ENCODE results near the gene ALDH1A3.
A peak's percentile ranks its signal among the peaks of the same experiment; 100 is the strongest.

The ALDH1A3 gene

DNA sequence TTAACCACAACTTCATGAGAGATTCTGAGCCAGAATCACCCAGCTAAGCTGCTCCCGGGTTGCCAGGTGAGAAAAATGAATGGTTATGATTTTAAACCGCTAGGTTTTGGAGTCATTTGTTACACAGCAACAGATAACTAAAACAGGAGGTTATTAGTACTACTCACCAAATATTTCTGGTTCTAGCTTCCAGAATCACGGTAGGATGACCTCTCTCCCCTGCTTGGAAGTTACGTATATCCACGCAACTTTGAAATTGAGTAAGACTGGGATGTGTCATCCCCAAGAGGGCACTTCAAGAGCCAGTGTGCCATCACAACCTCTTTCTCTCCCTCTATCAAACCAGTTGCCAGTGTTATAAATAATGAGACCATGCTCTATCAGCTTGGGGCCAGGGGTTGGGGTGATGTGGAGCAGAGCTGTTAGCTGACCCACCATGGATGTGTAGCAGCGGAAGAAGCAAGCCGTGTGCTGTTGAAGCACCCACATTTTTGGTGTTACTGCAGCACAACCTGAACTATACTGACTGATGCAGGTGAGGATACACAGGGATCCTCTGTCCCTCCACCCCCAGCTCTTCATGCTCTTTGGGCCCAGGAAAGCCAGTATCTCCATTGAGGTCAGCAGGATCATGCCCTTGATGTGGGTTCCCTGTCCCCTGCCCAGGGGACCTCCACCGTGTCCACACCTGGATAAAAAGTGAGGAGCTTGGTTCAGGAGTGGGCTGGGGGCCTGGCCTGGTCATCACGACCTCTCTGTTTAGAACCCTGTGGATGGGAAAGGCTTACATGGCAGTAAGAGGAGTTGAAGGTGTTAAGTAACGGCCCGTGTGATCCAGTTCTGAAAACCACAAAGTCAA, 19.4 kb upstream of the ALDH1A3 start:
- no peak for DNase-seq

DNA sequence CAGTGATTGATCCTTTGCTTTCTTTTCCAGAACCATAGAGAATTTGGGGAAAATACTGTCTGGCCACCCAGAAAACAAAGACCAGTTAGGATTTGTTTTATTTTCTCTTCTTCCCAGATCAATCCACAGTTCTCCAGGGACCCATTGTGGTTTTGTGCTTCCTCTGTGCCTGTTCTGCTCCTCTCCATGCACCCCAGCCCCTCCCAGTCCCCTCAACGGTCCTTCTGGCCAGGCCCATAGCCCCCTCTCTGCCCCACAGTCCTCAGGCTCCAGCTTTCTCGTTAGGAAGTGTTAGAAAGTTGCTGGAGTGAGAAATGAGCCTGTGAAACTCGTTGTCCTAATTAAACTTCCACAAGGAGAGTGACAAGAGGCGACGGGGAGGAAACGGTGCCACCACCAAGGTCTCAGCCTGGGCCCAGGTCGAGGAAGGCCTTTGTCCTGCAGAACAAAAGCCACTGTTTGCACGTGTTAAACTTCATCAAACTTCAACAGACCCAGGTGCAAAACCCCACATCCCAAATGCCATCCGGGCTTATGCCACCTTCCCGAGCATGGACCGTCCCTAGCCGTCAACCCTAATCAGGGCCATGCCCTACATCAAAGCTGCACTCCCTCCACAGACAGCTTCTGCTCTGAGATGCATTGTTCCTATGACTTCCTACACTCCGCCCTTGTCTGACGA, 18.7 kb upstream of the ALDH1A3 start:
- no peak for DNase-seq

DNA sequence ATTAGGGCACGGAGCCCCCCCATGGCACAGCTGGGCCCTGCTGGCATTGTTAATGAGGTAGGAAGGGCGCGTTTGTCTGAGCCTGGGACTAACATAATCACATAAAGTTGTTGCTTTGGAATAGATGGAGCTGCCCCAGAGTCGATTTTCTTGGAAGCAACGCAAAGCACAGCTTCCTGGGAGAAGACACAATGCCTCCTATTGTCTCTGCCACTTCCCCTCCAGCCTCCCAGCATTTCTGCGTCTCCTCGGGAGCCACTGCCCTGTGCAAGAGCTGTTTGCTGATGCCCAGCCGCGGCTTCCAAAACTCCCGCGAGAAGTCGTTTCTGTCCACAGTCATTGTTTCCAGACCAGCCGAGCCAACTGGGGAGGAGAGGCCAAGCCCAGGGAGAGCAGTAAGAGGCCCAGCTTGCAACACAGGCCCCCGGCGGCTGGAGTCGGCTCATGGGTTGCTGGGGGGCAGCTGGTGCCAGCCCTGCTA, 18.1 kb upstream of the ALDH1A3 start:
- DNase-seq, result no peak

DNA sequence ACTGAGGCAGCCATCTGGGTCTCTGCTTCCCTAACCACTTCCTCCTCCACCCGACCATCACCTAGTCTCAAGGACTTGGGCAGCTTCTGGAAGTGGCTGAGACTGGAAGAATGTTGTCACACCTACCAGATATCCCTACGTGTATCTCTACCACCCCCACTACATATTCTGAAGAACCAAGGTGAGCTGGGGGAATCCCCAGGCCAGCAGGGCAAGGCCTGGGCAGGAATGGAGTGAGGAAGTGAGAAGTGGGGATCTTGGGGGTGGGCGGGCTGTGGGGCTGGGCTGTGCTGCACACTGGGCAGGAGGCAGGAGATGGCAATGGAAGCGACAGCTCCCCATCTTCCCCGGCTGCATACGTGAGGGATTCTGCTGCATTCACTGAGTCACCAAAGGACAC, 17.5 kb upstream of the ALDH1A3 start:
- no peak for DNase-seq

DNA sequence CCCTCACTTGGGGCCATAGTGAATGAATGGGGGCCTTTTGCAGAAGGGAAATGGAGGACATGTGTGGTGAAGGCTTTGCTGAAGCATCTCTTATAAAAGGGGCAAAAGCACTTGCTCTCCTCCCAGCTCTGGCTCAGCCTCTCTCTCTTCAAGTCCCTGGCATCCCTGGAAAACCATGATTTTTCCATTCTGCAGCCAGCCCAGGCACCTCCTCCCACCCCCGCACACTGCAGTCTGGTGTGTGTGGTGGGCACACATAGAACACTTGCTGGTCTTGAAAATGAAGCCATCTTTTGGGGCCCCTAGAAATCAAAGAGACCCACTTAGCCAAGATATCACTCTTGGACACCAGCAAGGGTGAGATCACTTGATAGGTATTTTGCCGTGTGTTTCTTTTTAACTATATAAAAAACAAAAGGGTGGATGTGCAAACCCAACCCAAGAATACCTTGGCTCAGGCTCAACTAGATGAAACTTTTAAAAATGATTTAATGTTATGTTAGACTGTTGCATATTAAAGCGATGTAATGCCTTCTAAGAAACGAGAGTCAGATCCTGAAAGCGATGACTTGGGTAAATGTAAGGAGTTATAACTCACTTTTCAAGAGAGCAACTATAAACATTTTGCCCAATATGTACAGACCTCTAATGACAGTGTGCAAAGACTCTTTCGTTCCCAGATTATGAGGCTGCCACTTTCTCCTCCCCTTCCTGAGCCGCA, 16.4 kb upstream of the ALDH1A3 start:
- no peak for DNase-seq

DNA sequence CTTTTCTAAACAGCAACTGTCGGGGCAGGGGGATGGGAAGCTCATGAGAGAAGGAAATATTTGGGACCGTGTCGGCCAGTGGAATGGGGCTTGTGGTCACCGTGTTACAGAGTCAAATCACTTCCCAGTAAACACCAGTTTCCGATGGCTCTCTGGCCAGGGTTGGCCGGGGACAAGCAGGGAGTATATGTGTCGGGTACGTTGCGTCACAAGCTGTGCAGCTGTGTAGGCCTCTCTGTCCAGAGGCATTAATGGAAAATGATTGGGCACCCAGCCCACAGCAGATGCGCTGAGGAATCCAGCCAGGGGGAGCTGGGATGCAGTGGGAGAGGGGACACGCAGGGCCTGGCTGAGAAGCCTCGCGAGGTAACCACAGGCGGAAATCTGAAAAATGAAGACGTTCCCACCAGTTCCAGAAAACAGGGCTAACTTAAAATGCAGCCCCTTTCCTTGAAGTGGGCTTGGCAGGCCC, 15.8 kb upstream of the ALDH1A3 start:
- DNase-seq, result no peak

DNA sequence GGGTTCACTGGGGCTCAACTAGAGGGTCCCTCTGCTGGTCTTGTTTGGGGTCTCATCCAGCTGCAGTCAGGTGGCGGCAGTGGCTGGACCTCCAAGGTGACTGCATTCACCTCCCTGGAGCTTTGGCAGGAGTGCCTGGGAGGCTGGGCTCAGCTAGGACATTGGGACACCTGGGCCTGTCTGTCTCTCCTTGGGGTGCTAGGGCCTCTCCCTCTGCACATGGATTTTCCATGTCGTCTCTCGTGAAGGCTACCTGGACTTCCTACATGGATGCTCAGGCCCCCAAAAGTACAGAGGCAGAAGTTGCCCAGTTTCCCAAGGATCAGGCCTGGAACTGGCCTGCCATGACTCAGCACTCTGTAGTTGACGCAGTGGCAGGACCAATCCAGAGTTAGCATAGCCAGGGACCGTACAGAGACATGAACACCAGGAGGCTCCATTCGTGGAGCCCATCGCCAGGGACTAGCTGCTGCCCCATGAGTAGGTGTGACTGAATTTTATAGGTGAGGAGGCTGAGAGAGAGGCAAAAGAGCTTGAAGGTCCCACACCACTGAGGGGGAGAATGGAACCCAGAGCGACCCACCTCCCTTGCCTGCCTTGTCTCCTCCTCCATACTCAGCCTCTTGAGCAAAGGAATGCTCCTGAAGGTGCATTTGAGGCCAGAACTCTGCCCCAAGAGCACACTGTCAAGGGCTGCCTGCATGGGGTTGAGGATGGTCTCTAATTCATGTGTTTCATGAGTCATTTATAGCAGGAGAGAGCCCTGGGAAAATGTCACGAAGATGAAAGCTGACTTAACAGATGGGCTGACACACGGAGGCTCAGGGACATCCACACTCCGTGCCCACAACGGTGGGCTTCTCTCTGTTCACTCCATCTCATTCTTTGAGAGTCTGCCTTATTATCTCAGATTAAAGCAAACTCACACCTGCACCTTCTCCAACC, 13.0 kb upstream of the ALDH1A3 start:
- DNase-seq, result no peak

DNA sequence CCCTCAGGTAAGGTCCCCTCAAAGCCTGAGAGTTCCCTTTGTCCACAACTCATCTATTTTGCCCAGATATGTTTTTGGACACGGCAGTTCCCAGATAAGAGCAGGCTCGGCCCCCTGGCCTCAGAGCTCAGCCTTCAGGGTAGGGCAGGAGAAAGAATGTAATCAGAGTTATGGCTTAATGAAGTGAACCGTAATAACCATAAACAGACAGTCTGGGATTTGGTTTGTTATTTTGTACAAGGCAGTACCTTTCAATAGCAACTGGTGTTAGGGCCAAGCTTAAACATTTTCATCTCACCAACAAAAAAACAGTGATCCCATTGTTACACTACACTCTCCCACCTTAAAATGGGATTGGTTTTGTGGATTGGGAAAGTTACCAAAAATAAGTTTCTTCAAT, 12.2 kb upstream of the ALDH1A3 start:
- no peak for DNase-seq

DNA sequence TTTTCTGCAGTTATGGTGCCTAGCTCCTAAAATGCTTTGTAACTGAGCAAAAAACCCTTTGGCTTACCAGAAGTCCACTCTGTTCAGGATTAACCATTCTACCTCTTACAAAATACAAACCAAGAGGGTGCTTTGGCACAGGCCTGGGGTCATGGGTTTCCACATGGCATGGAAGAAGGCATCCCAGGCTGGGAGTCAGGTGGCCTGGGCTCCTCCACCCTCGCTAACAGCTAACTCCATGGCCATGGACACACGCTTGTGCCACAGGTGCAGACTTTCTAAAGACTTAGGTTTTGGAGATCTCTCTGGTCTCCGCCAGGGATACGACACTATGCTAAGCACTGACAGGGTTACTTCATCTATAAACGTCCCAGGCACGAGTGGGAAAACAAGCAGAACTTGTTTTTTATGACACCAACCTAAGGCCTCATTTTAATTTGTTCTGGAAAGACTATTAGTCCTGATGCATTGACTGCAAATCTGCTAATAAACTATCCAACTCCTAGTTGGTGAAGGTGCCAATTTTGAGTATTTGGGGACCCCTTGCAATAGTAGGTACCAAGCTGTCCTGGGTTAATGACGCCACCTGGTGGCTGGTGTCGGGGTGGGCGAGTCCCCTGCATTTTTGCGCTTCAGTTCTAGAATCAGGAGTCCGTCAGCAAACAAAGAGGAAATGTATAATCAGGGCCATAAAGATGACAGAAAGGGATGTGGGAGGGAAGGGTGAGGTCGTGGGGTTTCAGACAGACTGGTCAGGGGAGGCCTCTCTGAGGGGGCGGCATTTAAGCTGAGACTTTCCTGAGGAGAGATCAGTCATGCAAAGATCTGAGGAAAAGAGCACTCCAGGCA, 10.3 kb upstream of the ALDH1A3 start:
- DNase-seq, result no peak

DNA sequence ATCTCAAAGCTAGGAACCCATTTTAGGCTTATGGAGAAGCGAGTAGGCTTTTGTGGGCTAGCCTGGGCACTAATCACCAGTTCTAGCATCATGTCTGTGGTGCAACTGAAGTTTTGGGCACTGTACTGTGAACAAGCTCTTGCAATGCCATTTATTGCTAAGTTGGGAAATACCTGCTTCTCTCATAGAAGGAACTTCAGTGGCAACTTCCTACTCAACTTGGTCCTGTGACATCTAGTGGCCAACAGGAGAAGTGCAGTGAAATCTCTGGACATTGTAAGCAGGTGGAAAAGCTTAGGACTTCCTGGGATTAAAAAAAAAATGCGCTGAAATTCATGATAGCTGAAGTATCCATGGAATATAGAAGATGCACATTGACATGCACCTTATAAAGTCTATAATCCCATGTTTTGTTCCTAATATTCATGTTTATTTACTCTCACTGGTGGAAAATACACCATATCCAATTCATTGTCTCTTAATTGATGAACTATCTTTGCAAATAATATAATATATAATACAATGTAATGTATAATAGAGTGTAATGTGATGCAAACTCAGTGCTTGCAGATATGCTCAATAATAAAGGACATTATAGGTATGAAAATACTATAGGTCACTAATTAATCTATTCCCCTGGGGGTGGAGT, 6.5 kb upstream of the ALDH1A3 start:
- peak; percentile 49 for DNase-seq

DNA sequence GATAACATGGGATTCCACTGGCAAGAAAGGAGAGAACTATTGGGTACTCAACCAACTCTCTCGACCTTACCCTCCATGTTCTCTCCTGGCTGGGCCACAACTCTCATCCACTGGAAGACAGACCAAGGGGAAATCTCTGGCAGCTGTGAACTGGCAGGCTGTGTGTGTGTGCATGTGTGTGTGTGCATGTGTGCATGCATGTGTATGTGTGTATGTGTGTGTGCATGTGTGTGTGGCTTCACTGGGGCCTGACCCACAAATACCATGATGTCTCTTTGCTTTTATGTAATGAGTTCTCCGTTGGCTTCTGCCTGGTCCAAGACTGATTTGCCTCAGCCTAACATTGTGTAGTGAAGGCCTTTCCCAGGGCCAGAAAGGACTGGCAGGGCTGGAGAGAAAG, 4.1 kb upstream of the ALDH1A3 start:
- DNase-seq, result no peak

DNA sequence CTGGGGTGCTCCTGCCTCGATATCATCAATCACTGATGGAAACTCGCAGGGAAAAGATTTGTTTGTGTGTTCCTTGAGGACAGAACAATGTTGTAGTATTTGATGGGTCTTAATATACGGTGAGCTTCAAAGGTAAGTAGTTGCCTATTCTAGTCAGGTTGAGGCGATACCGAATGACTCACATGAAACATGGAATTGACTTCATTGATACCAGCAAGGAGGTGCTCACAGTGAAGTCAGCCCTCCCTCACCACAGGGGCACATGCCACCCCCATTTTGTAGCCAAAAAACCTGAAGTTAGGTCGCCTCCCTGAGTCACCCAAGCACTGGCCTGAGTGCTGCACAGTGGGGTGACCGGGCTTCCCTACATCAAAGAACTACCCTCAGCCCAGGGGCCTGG, 3.7 kb upstream of the ALDH1A3 start:
- DNase-seq, result no peak

DNA sequence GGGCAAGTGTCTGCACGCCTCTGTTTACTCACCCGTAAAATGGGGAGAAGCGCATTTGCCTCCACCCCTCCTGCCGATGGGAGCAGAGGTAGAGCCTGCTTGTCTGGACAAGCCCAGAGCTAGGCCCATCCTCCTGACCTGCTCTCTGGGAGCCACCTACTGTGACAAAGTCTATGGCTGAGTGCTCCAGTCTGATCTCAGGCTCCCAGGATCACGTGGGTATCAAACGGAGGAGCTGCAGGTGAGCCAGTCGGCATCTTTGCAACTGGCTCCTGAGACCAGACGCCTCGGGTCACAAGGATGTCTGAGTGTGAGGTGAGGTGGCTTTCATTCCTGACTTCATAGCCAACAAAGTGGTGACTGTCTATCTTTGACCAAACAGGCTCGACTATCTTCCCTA, 2.1 kb upstream of the ALDH1A3 start:
- no peak for DNase-seq

DNA sequence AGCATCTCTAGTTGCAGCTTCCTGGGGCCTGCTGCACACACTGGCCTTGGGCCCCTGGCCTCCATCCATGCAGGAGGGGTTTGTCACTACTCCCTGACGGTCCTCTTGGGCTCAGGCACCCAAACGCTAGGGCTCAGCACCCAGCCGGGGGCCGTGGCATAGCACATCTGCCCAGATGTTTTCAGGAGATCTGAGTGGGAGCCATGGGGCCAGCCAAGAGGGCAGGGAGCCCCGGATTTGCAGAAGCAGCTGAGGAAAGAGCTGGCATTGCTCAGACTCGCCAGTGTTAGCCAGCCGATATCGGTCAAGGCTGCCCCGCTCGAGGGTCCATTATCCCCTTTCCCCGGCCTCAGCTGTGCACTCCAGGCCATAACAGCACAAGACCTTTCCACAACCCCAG, 1.5 kb upstream of the ALDH1A3 start:
- DNase-seq, result no peak

DNA sequence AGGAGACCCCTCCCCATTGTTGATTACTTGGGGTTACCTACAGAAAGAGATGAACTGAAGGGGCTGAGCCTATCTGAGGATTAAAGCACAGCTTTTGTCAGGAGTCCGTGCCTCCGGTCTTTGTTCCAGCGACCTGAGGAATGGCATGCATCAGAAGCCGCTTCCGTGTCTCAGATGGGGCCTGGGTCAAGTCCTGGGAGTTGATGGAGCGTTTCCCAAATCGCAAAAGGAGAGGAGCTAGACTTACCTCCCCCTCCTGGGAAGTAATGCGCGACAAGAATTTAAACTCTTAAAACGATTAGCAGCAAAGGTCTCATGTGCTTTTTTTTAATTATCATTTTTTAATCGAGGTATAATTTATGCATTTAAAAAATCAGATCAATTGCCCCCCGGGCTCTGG, 983 bp upstream of the ALDH1A3 start:
- no peak for DNase-seq

DNA sequence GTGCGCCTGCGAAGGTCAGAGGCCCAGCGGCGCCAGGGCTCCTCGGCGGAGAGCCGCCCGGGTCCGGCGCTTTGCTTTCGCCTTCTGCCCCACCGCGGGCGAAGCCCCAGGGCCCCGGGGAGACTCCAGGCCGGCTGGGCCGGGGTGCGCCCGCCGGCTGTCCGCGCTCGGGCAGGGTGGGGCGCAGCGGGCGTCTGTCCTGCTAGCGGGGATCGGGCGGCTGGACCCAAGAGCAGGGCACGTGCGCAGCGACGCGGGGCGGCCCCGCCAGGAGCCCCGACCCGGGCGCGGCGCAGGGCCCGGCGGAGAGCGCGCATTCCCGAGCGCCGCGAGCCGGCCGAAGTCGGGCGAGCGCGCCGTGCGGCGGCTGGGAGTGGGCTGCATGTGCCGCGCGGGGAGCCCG, 569 bp upstream of the ALDH1A3 start:
- DNase-seq, result no peak

DNA sequence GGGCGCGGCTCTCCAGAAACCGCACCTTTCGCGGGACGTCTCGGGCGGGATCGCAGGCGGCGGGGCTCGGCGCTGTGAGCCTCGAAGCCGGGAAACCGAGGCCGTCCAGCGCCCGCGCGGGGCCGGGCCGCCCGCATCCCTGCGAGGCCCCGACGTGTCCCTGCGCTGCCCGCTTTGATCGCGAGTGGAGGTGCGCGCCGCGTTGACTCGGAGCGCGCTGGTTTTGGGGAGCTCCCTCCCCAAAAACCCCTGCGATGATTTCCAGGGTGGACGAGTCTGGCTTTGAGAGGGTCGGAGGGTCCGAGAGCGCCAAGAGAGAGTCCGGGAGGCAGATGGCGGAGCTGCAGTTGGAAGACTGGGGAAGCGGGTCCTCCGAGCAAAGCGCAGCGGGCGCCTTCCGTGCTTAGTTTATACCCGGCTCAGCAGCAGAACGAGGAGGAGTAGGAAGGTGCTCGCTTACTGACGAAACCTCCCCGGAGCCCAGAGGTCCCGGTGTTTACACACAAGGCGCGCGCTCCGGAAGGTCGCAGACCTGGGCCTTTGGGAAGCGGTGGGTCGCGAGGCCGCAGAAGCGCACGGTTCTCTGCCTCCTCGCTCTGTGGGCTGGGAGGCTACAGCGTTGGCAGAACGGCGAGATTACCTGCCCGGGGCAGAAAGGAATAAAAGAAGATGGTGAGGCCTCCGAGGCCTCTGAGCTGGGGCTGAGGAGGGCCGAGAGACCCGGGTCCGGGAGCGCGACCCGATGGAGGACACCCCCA, 687 bp downstream of the ALDH1A3 start:
- DNase-seq, result no peak

DNA sequence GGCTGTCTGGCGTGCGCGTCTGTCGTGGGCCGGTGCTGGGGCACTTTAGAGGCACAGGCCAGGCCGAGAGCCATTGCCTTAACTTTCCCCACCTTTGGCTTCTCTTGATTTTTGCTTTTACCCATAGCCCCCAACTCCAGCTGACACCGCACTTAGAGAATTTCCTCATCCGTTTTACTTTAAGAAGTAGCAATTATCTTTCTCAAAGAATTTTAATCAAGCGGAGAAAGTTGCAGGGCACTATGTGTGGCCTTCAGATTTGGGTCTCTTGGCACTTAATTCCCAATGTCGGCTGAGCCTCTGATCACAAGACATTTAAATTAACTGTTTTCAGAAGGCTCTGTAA, 1.2 kb downstream of the ALDH1A3 start:
- no peak for DNase-seq

DNA sequence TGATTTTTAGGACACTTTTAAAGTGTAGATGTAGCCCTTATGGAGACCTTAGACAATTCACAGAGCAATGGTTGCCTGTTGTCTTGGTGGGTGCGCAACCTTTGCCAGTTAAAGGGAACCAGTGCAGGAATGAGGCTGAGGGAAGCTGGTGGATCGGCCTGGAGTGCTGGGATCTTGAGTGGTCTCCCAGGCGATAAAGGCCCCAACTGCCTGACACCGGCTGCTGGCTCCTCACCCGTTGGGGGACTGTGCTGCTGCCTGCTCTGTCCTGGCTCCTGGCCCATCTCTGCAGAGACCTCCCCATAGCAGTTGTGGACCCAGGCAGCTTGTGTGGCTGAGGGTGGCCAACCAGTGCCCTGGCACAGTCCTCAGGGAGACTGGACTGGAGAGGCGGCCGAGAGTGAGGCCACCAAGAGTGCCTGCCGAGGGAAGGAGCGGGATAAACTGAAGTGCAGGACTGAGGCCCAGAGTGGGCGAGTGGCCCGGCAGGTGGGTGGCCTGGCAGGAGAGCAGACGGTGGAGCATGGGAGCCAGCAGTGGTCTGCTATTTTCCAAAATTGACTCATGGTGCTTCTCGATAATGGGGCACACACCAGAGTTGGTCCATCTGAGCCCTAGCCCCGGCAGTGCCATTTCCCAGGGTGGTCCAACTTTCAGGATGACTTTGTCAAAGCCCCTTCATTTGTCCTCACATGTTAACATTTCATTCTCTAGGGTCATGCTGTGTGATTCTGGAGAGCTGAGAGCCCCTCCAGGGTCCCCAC, 2.1 kb downstream of the ALDH1A3 start:
- no peak for DNase-seq

DNA sequence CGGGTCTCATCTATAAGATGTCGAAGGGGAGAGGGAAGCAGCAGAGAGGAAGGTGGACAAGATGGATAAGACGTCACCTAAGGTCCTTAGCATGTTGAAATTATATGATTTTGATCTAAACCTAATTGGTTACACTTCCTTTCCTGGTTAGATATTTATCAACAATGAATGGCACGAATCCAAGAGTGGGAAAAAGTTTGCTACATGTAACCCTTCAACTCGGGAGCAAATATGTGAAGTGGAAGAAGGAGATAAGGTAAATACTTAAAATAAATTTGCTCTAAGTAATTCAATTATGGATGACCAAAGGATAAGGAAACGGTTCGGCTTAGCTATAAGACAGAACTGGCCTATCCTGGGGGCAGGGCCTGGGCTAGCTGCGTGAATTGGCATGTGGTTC, 5.5 kb downstream of the ALDH1A3 start:
- no peak for DNase-seq
